HG03521 (cell line): ENCODE data around the gene GLRB.
A peak's percentile ranks its signal among the peaks of the same experiment; 100 is the strongest.
"Not testable (repeated sequence)": the region's sequence is repeated elsewhere in the genome, so short reads cannot be mapped to it uniquely, and the experiment has no call there.

Source experiments
- ATAC-seq: cut with Tn5 transposase; IDR thresholded peaks from one replicate; pipeline ENCODE4 v1.9.1; 2021; ENCODE audit warnings: mild to moderate bottlenecking, moderate library complexity; ENCODE audit not compliant: unreplicated experiment

Gene GLRB

DNA sequence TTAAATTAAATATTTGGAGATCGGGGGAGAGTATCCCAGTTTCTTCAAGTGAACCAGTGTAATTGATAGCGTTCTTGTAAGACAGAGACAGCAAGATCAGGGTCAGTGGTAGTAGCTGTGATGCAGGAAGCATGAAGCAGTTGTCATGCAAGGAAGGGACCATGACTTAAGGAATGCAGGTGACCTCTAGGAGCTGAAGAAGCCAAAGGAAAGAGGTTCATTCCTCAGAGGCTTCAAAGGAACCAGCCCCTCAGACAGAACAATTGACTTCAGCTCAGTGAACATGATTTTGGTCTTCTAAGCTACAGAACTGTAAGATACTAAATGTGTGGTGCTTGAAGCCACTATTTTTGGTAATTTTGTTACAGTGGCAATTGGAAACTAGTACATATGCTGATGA lies 51.6 kb downstream of the GLRB start:
- no peak for ATAC-seq

DNA sequence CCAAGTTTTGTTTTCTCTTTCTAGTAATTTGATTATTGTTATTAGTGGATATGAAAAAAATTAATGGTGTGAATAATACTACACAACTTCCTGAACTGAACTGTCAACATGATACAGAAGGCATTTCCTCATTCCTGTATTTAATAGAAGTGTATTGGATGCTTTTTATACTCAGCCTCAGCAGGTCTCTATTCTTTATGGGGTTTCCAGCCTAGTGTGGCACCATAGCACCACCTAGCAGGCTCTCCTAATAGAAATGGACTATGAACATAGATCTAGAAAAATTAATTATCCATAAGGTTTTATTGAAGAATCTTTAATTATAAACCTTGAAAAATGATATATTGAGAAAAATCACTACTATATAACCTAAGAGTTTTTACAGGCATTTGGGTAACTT lies 52.4 kb downstream of the GLRB start:
- ATAC-seq, result no peak

DNA sequence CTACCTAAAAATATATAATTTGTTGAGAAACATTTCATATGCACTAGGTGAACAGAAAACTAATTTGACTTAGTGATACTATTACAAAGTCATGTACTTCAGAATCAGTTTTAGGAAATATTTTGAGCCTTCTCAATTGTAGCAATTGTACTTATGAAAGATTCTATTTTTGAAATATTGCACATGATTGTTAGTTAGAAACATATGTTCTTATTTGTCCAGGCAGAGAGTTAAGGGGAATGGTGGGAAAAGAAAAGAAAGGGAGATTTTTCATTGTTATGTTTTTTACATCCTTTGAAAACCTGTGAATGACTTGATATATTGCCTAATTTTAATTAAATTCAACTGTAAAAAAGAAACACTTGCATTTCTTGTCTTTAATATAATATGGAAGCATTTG lies 66.0 kb downstream of the GLRB start:
- no peak for ATAC-seq

DNA sequence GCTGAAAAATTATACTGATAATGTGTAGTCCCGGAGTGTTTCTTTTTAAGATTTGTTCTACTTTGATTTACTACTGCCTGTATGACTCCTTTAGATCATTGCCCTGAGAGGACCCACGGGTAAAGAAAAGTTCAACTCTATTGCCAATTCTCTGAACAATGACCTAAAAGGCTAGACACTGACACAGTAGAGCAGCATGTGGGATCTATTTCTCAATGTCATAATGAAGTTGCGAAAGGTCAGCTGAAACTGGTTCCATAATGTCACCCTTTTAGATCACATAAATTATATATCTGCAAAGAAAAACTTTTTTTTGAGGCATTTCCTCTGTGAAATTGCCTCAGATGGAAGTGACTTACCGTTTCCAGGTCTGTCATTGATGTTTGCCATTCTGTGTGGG lies 67.4 kb downstream of the GLRB start:
- ATAC-seq, result no peak

DNA sequence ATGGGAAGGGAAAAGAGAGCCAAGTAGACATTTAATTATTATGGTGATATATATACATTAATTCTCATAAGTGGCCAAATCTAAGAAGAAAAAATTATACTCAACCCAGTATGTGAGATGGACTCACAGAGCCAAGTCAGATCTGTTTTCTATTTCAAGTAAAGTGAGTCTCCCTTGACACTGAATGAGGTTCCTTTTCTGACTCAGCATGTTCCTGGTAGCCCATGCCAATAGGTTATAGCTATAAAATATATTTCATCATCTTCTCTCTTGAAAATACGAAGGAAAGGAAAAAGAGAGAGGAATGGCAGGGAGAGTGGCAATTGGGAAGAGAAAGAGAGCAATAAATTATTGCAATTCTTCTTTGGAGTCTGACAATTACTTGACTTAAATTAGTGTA lies 75.8 kb downstream of the GLRB start:
- no peak for ATAC-seq

DNA sequence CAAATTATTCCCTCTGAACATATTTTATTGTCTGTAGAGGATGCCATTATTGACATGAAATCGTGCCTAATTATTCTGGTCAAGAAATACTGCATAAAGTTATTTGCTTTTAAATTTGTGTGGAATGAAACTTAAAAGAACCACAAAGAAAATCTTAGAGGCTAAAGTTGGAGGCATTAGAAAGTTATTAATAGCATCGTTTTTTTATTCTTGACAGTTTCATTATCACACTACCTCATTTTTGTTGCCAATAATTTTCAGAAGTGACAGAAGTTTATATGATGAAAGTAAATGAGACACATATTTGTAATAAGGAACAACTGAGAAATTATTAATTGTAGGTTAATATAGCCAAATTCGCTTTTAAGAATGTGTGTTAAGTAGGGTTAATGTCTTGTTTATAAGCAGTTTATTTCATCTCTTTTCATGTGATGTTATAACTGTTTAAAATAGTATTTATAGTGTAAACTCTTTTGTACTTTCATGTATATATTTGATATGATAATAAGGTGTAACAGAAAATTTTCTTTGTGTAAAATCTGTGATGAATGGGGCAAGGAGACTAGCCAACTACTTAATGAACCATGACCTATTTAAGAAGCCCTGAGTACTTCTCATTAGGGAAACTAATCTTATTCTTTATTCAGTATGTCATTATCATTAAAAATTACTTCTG lies 90.1 kb downstream of the GLRB start:
- ATAC-seq, result no peak

DNA sequence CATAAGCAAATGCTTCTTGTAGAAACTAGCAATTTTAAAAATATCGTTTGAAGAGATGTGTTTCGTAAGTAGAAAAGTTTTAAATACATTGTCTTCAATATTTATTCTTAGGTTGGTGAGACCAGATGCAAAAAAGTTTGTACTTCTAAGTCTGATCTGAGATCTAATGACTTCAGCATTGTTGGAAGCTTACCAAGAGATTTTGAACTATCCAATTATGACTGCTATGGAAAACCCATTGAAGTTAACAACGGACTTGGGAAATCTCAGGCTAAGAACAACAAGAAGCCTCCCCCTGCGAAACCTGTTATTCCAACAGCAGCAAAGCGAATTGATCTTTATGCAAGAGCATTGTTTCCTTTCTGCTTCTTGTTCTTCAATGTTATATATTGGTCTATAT lies 94.4 kb downstream of the GLRB start:
- no peak for ATAC-seq

DNA sequence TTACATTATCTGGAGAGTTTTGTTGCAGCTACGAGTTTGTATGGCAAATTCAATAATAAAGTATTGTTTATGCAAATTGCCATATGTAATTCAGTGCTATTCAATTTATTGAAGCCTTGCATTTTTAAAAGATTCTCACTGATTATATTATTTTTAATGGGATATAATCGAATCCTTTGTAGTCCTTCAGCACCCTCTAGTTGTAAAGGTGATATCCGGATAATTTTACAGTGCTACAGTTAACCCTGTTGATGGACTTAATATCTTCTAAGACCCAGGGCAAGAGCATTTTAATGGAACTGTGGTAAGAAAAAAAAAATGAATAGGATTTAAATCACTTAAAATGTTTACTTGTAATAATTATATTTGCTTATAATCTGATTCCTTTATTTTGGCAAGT lies 96.1 kb downstream of the GLRB start:
- ATAC-seq, result no peak

DNA sequence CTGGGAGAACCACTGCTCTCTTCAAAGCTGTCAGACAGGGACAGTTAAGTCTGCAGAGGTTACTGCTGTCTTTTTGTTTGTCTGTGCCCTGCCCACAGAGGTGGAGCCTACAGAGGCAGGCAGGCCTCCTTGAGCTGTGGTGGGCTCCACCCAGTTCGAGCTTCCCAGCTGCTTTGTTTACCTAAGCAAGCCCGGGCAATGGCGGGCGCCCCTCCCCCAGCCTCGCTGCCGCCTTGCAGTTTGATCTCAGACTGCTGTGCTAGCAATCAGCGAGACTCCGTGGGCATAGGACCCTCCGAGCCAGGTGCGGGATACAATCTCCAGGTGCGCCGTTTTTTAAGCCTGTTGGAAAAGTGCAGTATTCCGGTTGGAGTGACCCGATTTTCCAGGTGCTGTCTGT lies 104.3 kb downstream of the GLRB start:
- not testable (repeated sequence) for ATAC-seq

DNA sequence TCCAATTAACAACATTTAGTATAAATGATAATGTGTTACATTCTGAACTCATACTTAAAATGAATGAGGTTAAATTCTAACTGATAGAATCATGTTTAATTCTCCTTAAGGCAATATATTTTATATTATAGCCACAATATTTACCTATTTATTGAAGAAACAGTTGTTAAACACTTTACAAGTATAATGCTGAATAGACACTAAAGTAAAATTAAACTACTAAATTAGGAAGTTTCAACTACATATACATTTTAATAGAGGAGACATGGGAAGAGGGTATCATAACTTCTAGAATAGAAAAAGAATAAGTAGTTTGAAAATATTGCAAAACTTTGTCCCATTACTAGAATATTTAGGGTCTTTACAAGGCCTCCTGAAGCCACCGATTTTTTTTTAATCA lies 108.3 kb downstream of the GLRB start:
- ATAC-seq, result no peak

DNA sequence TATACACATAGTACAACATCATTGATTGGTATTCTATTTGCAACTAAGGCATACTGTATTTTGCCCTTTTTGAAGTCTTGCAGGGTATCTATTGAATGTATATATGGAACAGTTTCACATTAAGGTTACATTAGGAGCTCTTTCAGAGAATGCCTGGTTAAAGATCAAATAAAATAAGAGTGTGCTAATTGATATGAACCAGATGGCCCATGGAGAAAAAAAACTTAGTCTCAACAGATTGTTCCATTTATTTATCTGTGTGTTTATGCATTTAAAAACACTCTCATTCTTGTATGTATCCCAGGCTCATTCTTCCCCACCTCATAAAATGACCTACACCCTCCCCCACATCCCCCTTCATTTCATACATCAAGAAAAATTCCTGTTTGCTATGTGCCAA lies 109.4 kb downstream of the GLRB start:
- ATAC-seq, result no peak

DNA sequence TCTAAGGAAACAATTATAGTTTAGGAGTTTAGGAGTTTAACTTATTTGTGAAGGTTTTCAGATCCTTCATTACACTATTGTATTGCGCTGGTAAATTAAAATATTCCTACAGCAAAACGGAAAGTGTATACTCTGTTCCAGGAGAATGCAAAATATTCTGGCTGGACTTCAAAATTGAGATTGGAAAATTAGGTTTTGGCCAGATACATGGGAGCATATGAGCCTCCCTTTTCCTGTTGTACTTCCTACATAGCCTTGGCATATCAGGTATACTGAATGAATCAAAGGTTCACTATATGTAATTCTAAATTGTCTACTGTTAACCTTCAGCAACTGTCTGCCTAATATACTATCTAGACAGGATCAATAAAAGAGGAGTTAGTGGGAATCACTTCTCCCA lies 119.4 kb downstream of the GLRB start:
- no peak for ATAC-seq

DNA sequence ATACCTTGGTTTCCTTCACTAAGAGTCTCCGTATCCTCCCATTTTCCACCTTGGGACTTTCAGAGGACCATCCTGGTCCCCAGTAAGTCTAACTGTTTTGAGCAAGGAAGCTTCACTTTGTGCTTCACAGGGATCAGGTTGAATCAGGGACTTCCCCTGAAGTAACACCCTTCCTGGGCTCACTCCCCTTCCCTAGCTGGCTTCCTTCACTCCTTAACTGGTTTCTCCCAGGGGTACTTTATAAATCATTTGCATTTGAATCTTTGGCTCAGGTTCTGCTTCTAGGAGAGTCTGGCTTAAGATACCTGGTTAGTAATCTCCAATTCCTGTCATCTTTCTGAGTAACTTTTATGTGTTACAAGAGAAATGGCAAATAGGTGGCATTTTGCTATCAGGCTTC lies 120.1 kb downstream of the GLRB start:
- ATAC-seq, result no peak

DNA sequence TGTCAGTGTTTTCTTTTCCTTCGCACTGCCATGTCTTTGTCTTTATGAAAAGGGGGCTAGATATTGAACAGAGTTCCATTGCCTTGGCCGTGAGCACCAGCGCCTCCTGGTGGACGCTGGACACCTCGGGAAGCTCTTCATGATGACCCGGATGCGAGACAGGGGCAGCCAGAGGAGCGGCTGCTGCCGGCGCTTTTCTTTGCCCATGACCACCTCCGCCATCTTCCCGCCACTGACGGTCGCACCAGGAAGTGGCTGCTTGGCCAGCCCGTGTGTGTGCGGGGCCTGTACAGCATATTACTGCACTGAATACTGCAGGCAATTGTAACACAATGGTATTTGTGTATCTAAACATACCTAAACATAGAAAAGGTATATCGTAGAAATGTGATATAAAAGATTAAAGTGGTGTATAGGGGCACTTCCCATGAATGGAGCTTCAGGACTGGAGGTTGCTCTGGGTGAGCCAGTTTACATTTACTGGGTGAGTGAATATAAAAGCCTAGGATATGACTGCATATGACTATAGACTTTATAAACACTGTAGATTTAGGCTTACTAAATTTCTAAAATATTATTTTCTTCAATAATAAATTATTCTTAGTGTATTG lies 128.8 kb downstream of the GLRB start:
- ATAC-seq, result no peak

DNA sequence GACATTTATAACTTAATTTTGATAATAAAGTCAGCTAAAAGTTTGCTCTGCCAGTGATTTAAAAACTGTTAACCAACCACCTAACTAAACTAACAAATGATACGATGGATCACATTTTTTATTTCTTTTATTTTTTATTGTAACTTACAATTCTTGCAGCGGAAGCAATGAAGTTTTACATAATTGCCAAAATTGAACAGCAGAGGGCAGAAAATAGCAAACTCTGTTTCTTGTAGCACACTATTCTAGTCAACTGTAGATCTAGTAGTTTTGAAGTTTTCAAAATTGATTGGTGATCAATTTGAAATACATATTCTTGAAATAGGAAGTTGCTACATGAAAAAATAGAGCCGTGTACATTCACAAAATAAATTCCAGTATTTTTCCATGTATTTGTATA lies 141.8 kb downstream of the GLRB start:
- ATAC-seq, result no peak

DNA sequence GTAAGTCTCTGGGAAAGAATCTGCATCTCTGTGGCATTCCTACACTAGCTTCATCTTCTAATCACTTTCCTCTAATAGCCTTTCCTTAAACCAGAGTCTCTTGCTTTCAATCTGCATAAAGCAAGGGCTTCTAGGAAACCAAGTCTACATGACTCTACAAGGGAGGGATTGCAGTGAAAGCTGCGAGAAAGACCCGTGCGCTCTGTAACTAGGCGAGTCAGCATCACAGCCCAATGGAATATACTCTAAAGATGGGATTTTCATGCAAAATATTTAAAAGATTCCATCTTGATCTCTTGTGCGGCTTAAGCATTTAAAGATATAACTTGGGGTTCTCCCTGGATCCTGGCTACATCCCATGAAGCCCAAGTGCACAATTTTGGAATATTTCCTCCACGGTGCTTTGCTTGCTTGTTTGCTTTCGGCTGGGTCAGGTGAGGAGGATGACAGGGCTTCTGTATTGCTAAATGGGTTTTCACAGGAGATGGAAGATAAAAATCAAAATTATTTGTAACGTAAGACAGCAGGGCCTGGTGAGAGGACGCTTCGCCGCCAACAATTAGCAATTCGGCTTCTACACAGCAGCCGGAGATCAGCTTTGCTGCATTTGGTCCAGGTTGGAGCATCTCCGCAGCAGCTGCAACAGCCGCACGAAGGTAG lies 143.9 kb downstream of the GLRB start:
- no peak for ATAC-seq

DNA sequence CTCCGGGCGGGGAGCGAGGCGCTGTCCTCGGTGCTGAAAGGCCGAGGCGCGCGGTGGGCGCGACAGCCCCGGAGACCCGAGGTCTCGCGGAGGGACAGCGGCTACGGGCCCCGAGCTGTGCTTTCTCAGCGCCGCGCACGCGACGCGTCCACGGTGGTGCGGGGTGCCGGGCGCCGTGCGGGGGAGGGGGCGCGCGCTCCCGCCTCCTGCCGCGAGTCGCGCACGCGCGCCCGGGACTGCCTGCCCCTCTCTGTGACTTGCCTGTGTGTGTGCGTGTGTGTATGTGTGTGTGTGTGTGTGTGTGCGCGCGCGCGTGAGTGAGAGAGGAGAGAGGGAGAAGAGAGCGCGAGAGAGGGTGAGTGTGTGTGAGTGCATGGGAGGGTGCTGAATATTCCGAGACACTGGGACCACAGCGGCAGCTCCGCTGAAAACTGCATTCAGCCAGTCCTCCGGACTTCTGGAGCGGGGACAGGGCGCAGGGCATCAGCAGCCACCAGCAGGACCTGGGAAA lies 144.5 kb downstream of the GLRB start, which contains the start of gene GRIA2:
Gene GRIA2 (plus strand): TSS at position 358 of the 511 bp plus-strand sequence. CDS start 315 bp downstream, outside the sequence.
- ATAC-seq, result peak; percentile 53

DNA sequence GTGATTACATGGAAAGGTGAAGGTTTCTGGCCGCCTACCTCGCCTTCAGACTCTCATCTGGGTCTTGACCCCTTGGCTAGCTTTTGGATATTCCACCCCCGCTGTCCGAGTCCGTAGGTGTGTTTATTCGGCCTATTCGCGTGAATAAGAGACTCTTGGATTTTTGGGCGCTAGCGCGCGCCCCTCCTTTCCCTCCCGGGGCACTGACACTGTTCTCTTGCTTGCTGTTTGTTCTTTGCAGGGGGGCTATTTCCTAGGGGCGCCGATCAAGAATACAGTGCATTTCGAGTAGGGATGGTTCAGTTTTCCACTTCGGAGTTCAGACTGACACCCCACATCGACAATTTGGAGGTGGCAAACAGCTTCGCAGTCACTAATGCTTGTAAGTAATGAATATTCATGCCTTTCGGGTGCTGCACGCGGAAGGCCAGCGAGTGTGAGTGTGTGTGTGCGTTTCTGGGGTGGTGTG lies 145.5 kb downstream of the GLRB start:
- ATAC-seq, result no peak
